Upper lobe of left lung (tissue), 6 donors: Measurements from ENCODE around the gene SPNS3. TPM values are rescaled to one million over a fixed set of nuclear protein-coding genes. Genes with fewer than 3 reads are reported as not detected.

Source experiments
- ATAC-seq, 2 donors: fragments of 200-7000 bp; cut with Tn5 transposase; one replicate each; pipeline ENCODE4 v1.9.1; 2022; ENCODE audit warnings: mild to moderate bottlenecking in 2 of 2, moderate library complexity in 2 of 2; ENCODE audit not compliant: low FRiP score in 2 of 2
- DNase-seq, 2 donors: peaks; one replicate each; pipeline ENCODE4 v3.0.0-alpha.2; 2019 to 2020
- H3K27ac ChIP-seq, 4 donors: fragments of 200-600 bp; sonication (generic); one replicate each; pipeline ENCODE4 v1.5.1; 2016 to 2019
- H3K27me3 ChIP-seq, 4 donors: fragments of 200-600 bp; sonication (generic); one replicate each; pipeline ENCODE4 v1.5.1; 2017 to 2019
- H3K36me3 ChIP-seq, 4 donors: fragments of 200-600 bp; sonication (generic); one replicate each; pipeline ENCODE4 v1.5.1; 2016 to 2019
- H3K4me1 ChIP-seq, 4 donors: fragments of 200-600 bp; sonication (generic); one replicate each; pipeline ENCODE4 v1.5.1; 2018 to 2019
- H3K4me3 ChIP-seq, 4 donors: fragments of 200-600 bp; sonication (generic); one replicate each; pipeline ENCODE4 v1.5.1; 2017 to 2019; ENCODE audit warnings: mild to moderate bottlenecking in 2 of 4, moderate library complexity in 1 of 4
- H3K9me3 ChIP-seq, 4 donors: fragments of 200-600 bp; sonication (generic); one replicate each; pipeline ENCODE4 v1.5.1; 2018 to 2019
- CTCF ChIP-seq, 6 experiments: fragments of 450-650 bp in 4 of 6; fragments of 200-600 bp in 2 of 6; sonication (generic) in 2 of 6; IDR thresholded peaks; one replicate each; pipeline ENCODE4 v1.5.1; 2016 to 2019; ENCODE audit warnings: antibody characterized with exemption in 6 of 6
- EP300 ChIP-seq, 4 donors: sonication (generic); formaldehyde crosslinking; IDR thresholded peaks; one replicate each; pipeline ENCODE4 v1.5.1; 2017; ENCODE audit warnings: antibody characterized with exemption in 4 of 4, control low read depth in 2 of 4
- POLR2A ChIP-seq, 4 donors: fragments of 450-650 bp; IDR thresholded peaks; one replicate each; pipeline ENCODE4 v1.5.1; 2016 to 2017; ENCODE audit warnings: antibody characterized with exemption in 4 of 4, mild to moderate bottlenecking in 2 of 4
- POLR2AphosphoS5 ChIP-seq, 2 donors: sonication (generic); formaldehyde crosslinking; IDR thresholded peaks; one replicate each; pipeline ENCODE4 v1.5.1; 2017; ENCODE audit warnings: antibody characterized with exemption in 2 of 2
- WGBS, 2 donors: methylation state at CpG; one replicate each; pipeline ENCODE4 v1.1.5; 2017 to 2018; 5-methylcytosine and 5-hydroxymethylcytosine counted together
- total RNA-seq, 6 donors: library from RNA; depleted of rRNA in 4 of 6; stranded (reverse); fragments of >200 nt in 4 of 6; gene quantifications; one replicate each; pipeline versions ENCODE4 v1.1.0 to v1.2.1, GENCODE V29; 2016 to 2021
- donor health status: DM: no; HTN: no; CAD: no; lungs with moderate emphysema.
- donor health status: DM: no; HTN: yes; CAD: no; lungs with severe emphysema.

The SPNS3 gene
- total RNA-seq, 6 donors from 2014 or later: 0.22 to 0.91 (median 0.52) TPM; not detected in 1

GRCh38 chr17:4438162-4438944 lies 4.6 kb downstream of the SPNS3 start:
- DNase-seq: no peak
- 94 to 100% methylated on average over 5 to 17 of the region's 17 CpGs for WGBS, 2 donors
- Histone ChIP-seq H3K27ac (no peak overlapping the region), H3K36me3 (no peaks in the 10 kb centered on the region), H3K9me3 (no peaks in the 10 kb centered on the region), H3K4me3 (no peak overlapping the region), H3K4me1 (peaks cover 5 to 7% (median 5%) of the 10 kb centered on the region in 4 donors), H3K27me3 (no peaks in the 10 kb centered on the region)
- TF ChIP-seq POLR2AphosphoS5 (IDR thresholded peaks at IDR 0.05) (no peak), EP300 (IDR thresholded peaks at IDR 0.05) (no peak), POLR2A (IDR thresholded peaks at IDR 0.05) (no peak), CTCF (IDR thresholded peaks at IDR 0.05) (no peak)
- ATAC-seq: peak in 1 of 2 donors; percentile 31

- Histone ChIP-seq H3K9me3 (no peaks in the 10 kb centered on the region), H3K27ac (no peak overlapping the region), H3K27me3 (no peaks in the 10 kb centered on the region), H3K4me3 (no peak overlapping the region), H3K4me1 (peaks cover 0 to 7% (median 5%) of the 10 kb centered on the region in 4 donors), H3K36me3 (no peaks in the 10 kb centered on the region)
- ATAC-seq (no peak), DNase-seq (no peak)
- TF ChIP-seq CTCF (IDR thresholded peaks at IDR 0.05) (no peak), POLR2A (IDR thresholded peaks at IDR 0.05) (no peak), EP300 (IDR thresholded peaks at IDR 0.05) (no peak), POLR2AphosphoS5 (IDR thresholded peaks at IDR 0.05) (no peak)
- WGBS, 2 donors: 68 to 92% methylated on average over 4 to 6 of the region's 8 CpGs
These were observed 6.3 kb downstream of the SPNS3 start for GRCh38 chr17:4440021-4440420.

GRCh38 chr17:4440690-4441686 lies 7.2 kb downstream of the SPNS3 start:
- 64 to 66% methylated on average over 16 of the region's 16 CpGs for WGBS, 2 donors
- no peak for TF ChIP-seq EP300 (IDR thresholded peaks at IDR 0.05)
- no peak for TF ChIP-seq POLR2A (IDR thresholded peaks at IDR 0.05)
- no peak for TF ChIP-seq POLR2AphosphoS5 (IDR thresholded peaks at IDR 0.05)
- TF ChIP-seq CTCF (IDR thresholded peaks at IDR 0.05): no peak
- no peak for DNase-seq
- Histone ChIP-seq H3K4me1 (peaks cover 0 to 8% (median 6%) of the 10 kb centered on the region in 4 donors), H3K27me3 (no peaks in the 10 kb centered on the region), H3K9me3 (no peaks in the 10 kb centered on the region), H3K27ac (no peak overlapping the region), H3K36me3 (no peaks in the 10 kb centered on the region), H3K4me3 (no peak overlapping the region)
- ATAC-seq: no peak

- no peak for ATAC-seq
- Histone ChIP-seq H3K27me3 (no peaks in the 10 kb centered on the region), H3K27ac (no peak overlapping the region), H3K36me3 (no peaks in the 10 kb centered on the region), H3K4me1 (peaks cover 0 to 8% (median 6%) of the 10 kb centered on the region in 4 donors), H3K9me3 (no peaks in the 10 kb centered on the region), H3K4me3 (no peak overlapping the region)
- WGBS, 2 donors: 80 to 81% methylated on average over 3 of the region's 3 CpGs
- TF ChIP-seq CTCF (IDR thresholded peaks at IDR 0.05) (no peak), POLR2AphosphoS5 (IDR thresholded peaks at IDR 0.05) (no peak), POLR2A (IDR thresholded peaks at IDR 0.05) (no peak), EP300 (IDR thresholded peaks at IDR 0.05) (no peak)
- DNase-seq: no peak
These were observed 8.8 kb downstream of the SPNS3 start for GRCh38 chr17:4442582-4442981.
